Endothelial cell of umbilical vein (primary cell): ENCODE measurements around the gene BCAR3. TPM values are rescaled to one million over a fixed set of nuclear protein-coding genes. Genes with fewer than 3 reads are reported as not detected.

Experiments
- BruUV-seq: library from RNA; stranded (reverse); fragments of 400-500 nt; replicated peaks from 2 replicates; lab custom pipeline; 2021; lab: Mats Ljungman, UMichigan
- CTCF ChIA-PET: fragments of 300-600, 350-600 bp; sonication (Branson Sonifier 250); formaldehyde crosslinking; loops from one replicate; lab custom pipeline; 2021; ENCODE audit warnings: antibody characterized with exemption, inconsistent platforms; lab: Charles Lee
- POLR2A ChIA-PET: fragments of 300-600, 350-600 bp; sonication (Branson Sonifier 250); formaldehyde crosslinking; loops from one replicate; lab custom pipeline; 2021; ENCODE audit warnings: antibody characterized with exemption, inconsistent platforms; lab: Charles Lee
- DNase-seq: peaks from one replicate; pipeline ENCODE4 v3.0.0-alpha.2; 2011; ENCODE audit warnings: low read depth, low spot score
- FAIRE-seq: peaks from 2 replicates; lab custom pipeline; 2011; peaks lifted over from hg19 to GRCh38; lab: Jason Lieb, UNC
- H2AFZ ChIP-seq: 2 replicates; pipeline ENCODE4 v1.6.0; 2012; ENCODE audit warnings: low read depth, low read length, control low read depth, inconsistent platforms
- H3K27ac ChIP-seq: 2 replicates; pipeline ENCODE4 v1.5.1; 2011; ENCODE audit warnings: low read depth, mild to moderate bottlenecking, control low read depth, low read length, moderate library complexity; ENCODE audit not compliant: insufficient read depth
- H3K27me3 ChIP-seq, 2 experiments: 2 replicates each; pipeline versions ENCODE4 v1.6.0 to v1.6.1; 2011; ENCODE audit warnings: low read length in 2 of 2, mixed read lengths in 1 of 2; ENCODE audit not compliant: control insufficient read depth in 2 of 2, insufficient read depth in 2 of 2
- H3K36me3 ChIP-seq, 2 experiments: 2 replicates in 1 of 2; 3 replicates in 1 of 2; pipeline ENCODE4 v1.5.1; 2011; ENCODE audit warnings: low read length in 2 of 2, mild to moderate bottlenecking in 1 of 2, moderate library complexity in 1 of 2; ENCODE audit not compliant: control insufficient read depth in 2 of 2, insufficient read depth in 2 of 2; ENCODE audit errors: extremely low read depth in 1 of 2
- H3K4me1 ChIP-seq: 3 replicates; pipeline ENCODE4 v1.5.1; 2011; ENCODE audit warnings: mild to moderate bottlenecking, low read length; ENCODE audit not compliant: control insufficient read depth, insufficient read depth; ENCODE audit errors: extremely low read depth
- H3K4me2 ChIP-seq: 2 replicates; pipeline ENCODE4 v1.6.1; 2011; ENCODE audit warnings: low read length, control low read depth, mixed read lengths; ENCODE audit not compliant: insufficient read depth
- H3K4me3 ChIP-seq, 3 experiments: fragments of 200-600 bp in 1 of 3; sonication (generic), shearing (Covaris generic) in 1 of 3; replicated peaks in 1 of 3; 2 replicates each; pipeline ENCODE4 v1.5.1; 2011 to 2016; ENCODE audit warnings: control low read depth in 3 of 3, low read length in 3 of 3, mild to moderate bottlenecking in 2 of 3, inconsistent platforms in 1 of 3, low read depth in 1 of 3, moderate library complexity in 1 of 3; ENCODE audit not compliant: insufficient read depth in 1 of 3
- H3K79me2 ChIP-seq: 2 replicates; pipeline ENCODE4 v1.6.0; 2012; ENCODE audit warnings: low read length, inconsistent platforms; ENCODE audit not compliant: control insufficient read depth, insufficient read depth
- H3K9ac ChIP-seq: replicated peaks from 2 replicates; pipeline ENCODE3; 2011; ENCODE audit warnings: low read length, control low read depth; ENCODE audit not compliant: insufficient read depth; ENCODE audit errors: extremely low read depth
- H3K9me1 ChIP-seq: replicated peaks from 3 replicates; pipeline ENCODE4 v1.6.0; 2011; ENCODE audit warnings: mild to moderate bottlenecking, low read length; ENCODE audit not compliant: control insufficient read depth, insufficient read depth; ENCODE audit errors: extremely low read depth
- H3K9me3 ChIP-seq: replicated peaks from 2 replicates; pipeline ENCODE4 v1.5.1; 2012; ENCODE audit warnings: low read length, inconsistent platforms; ENCODE audit not compliant: control insufficient read depth, insufficient read depth
- H4K20me1 ChIP-seq: replicated peaks from 2 replicates; pipeline ENCODE3; 2011; ENCODE audit warnings: mild to moderate bottlenecking, low read length; ENCODE audit not compliant: control insufficient read depth, insufficient read depth; ENCODE audit errors: extremely low read depth
- CTCF ChIP-seq, 2 donors: IDR thresholded peaks; 1 replicate in 1 of 2; 2 replicates in 1 of 2; pipeline ENCODE4 v1.5.1; 2011; ENCODE audit warnings: low read length in 2 of 2, mild to moderate bottlenecking in 2 of 2, moderate library complexity in 2 of 2, control low read depth in 1 of 2, inconsistent platforms in 1 of 2, low read depth in 1 of 2; ENCODE audit not compliant: insufficient read depth in 1 of 2; ENCODE audit errors: extremely low read depth in 1 of 2
- EZH2 ChIP-seq: IDR thresholded peaks from 2 replicates; pipeline ENCODE4 v1.6.1; 2012; ENCODE audit warnings: borderline replicate concordance, low read depth, mild to moderate bottlenecking, moderate library complexity, low read length, inconsistent platforms; ENCODE audit not compliant: severe bottlenecking
- FOS ChIP-seq: IDR thresholded peaks from 2 replicates; pipeline ENCODE4 v1.6.1; 2011; ENCODE audit warnings: mild to moderate bottlenecking, low read length, moderate library complexity, borderline replicate concordance; ENCODE audit not compliant: insufficient read depth
- GATA2 ChIP-seq: IDR thresholded peaks from 2 replicates; pipeline ENCODE4 v1.7.0; 2011; ENCODE audit warnings: low read depth, mild to moderate bottlenecking, moderate library complexity, mixed read lengths, low read length; ENCODE audit not compliant: insufficient read length, insufficient read depth
- JUN ChIP-seq: IDR thresholded peaks from 2 replicates; pipeline ENCODE4 v1.6.1; 2011; ENCODE audit warnings: borderline replicate concordance, low read depth; ENCODE audit not compliant: insufficient read length, insufficient read depth
- MAX ChIP-seq: IDR thresholded peaks from 2 replicates; pipeline ENCODE4 v1.6.1; 2011; ENCODE audit not compliant: insufficient read depth, insufficient read length
- MYC ChIP-seq: IDR thresholded peaks from one replicate; pipeline ENCODE4 v1.6.1; 2011; ENCODE audit warnings: mild to moderate bottlenecking, low read depth, low read length
- POLR2A ChIP-seq: IDR thresholded peaks from 2 replicates; pipeline ENCODE4 v1.6.1; 2012; ENCODE audit warnings: low read depth, mild to moderate bottlenecking, control low read depth, low read length
- POLR2AphosphoS5 ChIP-seq: IDR thresholded peaks from 2 replicates; pipeline ENCODE4 v1.6.1; 2012; ENCODE audit warnings: low read depth, mild to moderate bottlenecking, control low read depth, low read length, moderate library complexity; ENCODE audit not compliant: insufficient read depth
- dilution Hi-C: fragments of 300-500 bp; cut with MboI; formaldehyde crosslinking; loops from one replicate; pipeline ENCODE4 v1.15.0; 2019; ENCODE audit warnings: low sequenced_read_pairs; ENCODE audit not compliant: extremely low pct_ligation_motif_present
- intact Hi-C: fragments of 100-400 bp; cut with micrococcal nuclease; formaldehyde crosslinking; loops from one replicate; pipeline ENCODE4 v1.10.0; 2022
- polyA plus RNA-seq, 4 experiments: library from polyadenylated mRNA; depleted of rRNA in 3 of 4; stranded (reverse) in 3 of 4; unstranded in 1 of 4; fragments of >200 nt; gene quantifications; 2 replicates each; pipeline versions ENCODE4 v1.2.1 to v1.2.3, GENCODE V29; 2011 to 2012; ENCODE audit warnings: missing spikeins in 1 of 4
- total RNA-seq: library from RNA; stranded (reverse); gene quantifications from 2 replicates; pipeline ENCODE4 v1.2.3, GENCODE V29; 2021

The BCAR3 gene
- total and polyA plus RNA-seq, 2 donors (not counting 3 experiments of a cell fraction or from before 2014, with no cell fraction given), result 17.5 to 32.9 TPM

GRCh38 chr1:93713341-93713740 is 31.7 kb upstream of the BCAR3 start:
- no peak for DNase-seq
- H3K4me3 ChIP-seq, result no peak overlapping the region
- no peaks in the 10 kb centered on the region for H4K20me1 ChIP-seq
- dilution Hi-C loops (no loop called here), intact Hi-C loops (no loop called here)
- BruUV-seq, result no TSS peak
- FAIRE-seq, result no peak
- no peak overlapping the region for H3K4me2 ChIP-seq
- H3K27me3 ChIP-seq, result peaks cover 0 to 2% of the 10 kb centered on the region in 2 experiments
- ChIA-PET POLR2A (no interaction called here), CTCF (interaction anchor here (1.1 to 1.3 kb wide), 2 partner anchors 11 to 23 kb away, joined by 3 read pairs; no protein-coding TSS in a partner anchor)
- H3K9me3 ChIP-seq, result no peaks in the 10 kb centered on the region
- no peak for TF ChIP-seq MAX
- no peak for TF ChIP-seq JUN
- H3K27ac ChIP-seq, result no peak overlapping the region
- no peak overlapping the region for H3K9ac ChIP-seq
- no peaks in the 10 kb centered on the region for H3K79me2 ChIP-seq
- no peak overlapping the region for H2AFZ ChIP-seq
- H3K9me1 ChIP-seq, result no peaks in the 10 kb centered on the region
- peaks cover 3% of the 10 kb centered on the region for H3K4me1 ChIP-seq
- H3K36me3 ChIP-seq, result no peaks in the 10 kb centered on the region

GRCh38 chr1:93712741-93713140 is 31.1 kb upstream of the BCAR3 start:
- Histone ChIP-seq H3K4me3 (no peak overlapping the region), H3K4me2 (no peak overlapping the region), H3K27ac (no peak overlapping the region), H4K20me1 (no peaks in the 10 kb centered on the region), H3K9ac (no peak overlapping the region), H3K4me1 (peaks cover 3% of the 10 kb centered on the region), H3K9me1 (no peaks in the 10 kb centered on the region), H3K27me3 (peaks cover 0 to 2% of the 10 kb centered on the region in 2 experiments), H2AFZ (no peak overlapping the region), H3K9me3 (no peaks in the 10 kb centered on the region), H3K36me3 (no peaks in the 10 kb centered on the region), H3K79me2 (no peaks in the 10 kb centered on the region)
- no TSS peak for BruUV-seq
- dilution Hi-C loops, result no loop called here
- POLR2A ChIA-PET, result no interaction called here
- no peak for DNase-seq
- FAIRE-seq, result no peak
- intact Hi-C loops, result no loop called here
- CTCF ChIA-PET, result no interaction called here
- TF ChIP-seq POLR2AphosphoS5 (no peak), EZH2 (no peak), GATA2 (peak; percentile 19), CTCF (IDR thresholded peaks at IDR 0.05; ENCODE audit: extremely low read depth in 1 of 2, insufficient read depth in 1 of 2, low read depth in 1 of 2, low read length in 2 of 2) (no peak), MYC (no peak), POLR2A (no peak), FOS (no peak)
